Measurements from ENCODE around the gene CYP27A1. TPM values are rescaled to one million over a fixed set of nuclear protein-coding genes. Genes with fewer than 3 reads are reported as not detected.

The CYP27A1 gene
- total and polyA plus RNA-seq, 3 donors from 2014 or later, result 30.2 to 62.8 (median 37.2) TPM

DNA sequence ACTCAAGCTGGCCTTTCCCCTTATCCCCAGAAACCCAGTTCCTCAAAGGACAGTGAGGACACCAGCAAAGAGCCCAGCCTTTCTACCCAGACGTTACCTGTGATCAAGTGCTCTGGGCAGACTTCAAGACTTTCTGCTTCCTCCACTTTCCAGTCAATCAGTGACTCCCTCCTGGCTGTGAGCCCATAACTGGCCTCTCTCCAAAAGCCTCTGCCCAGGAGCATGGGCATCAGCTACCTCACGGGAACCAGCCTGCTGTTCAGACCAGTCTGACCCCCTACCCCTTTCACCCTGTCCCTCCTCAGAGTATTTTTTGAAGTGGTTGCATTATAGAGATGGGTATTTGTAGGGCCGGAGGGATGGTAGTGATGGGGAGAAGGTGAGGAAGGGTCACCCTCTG lies 27.7 kb upstream of the CYP27A1 start:
- TF ChIP-seq, protein P1, sequence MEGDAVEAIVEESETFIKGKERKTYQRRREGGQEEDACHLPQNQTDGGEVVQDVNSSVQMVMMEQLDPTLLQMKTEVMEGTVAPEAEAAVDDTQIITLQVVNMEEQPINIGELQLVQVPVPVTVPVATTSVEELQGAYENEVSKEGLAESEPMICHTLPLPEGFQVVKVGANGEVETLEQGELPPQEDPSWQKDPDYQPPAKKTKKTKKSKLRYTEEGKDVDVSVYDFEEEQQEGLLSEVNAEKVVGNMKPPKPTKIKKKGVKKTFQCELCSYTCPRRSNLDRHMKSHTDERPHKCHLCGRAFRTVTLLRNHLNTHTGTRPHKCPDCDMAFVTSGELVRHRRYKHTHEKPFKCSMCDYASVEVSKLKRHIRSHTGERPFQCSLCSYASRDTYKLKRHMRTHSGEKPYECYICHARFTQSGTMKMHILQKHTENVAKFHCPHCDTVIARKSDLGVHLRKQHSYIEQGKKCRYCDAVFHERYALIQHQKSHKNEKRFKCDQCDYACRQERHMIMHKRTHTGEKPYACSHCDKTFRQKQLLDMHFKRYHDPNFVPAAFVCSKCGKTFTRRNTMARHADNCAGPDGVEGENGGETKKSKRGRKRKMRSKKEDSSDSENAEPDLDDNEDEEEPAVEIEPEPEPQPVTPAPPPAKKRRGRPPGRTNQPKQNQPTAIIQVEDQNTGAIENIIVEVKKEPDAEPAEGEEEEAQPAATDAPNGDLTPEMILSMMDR (IDR thresholded peaks at IDR 0.05), result no peak
- TF ChIP-seq POLR2A (IDR thresholded peaks at IDR 0.05), result no peak
- no peak overlapping the region for H3K27ac ChIP-seq
- WGBS, 2 donors, result 62 to 89% methylated on average over 3 of the region's 3 CpGs
- no peaks in the 10 kb centered on the region for H3K4me1 ChIP-seq
- no peaks in the 10 kb centered on the region for H3K9me3 ChIP-seq
- H3K36me3 ChIP-seq (ENCODE audit: low read depth, missing control alignments), result no peaks in the 10 kb centered on the region
- DNase-seq, result no peak
- H3K4me3 ChIP-seq, result no peak overlapping the region
- intact Hi-C loops (cut with DNase I; ENCODE audit: low total_unique reads), result no loop called here
- no peaks in the 10 kb centered on the region for H3K27me3 ChIP-seq

DNA sequence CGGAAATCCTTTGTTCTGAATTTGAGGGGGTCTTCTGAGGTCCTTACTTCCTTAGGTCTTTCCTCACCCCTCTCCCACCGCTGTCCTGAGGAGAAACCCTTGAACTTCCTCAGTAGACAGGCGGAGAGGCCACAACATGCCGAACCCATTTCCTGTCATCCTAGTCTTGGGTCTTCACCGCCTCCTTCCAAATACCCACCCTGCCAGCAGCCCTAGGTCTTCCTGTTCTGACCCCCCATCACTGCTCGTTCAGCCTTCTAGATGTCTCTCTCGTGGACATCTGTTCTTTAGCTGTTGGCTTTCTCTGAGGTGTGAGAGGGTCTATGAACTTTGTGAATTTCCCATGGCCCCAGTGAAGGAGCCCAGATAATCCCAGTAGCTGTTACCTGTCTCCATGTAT lies 27.2 kb upstream of the CYP27A1 start:
- 84 to 98% methylated on average over 7 of the region's 7 CpGs for WGBS, 2 donors
- Histone ChIP-seq H3K4me3 (no peak overlapping the region), H3K27ac (no peak overlapping the region), H3K27me3 (no peaks in the 10 kb centered on the region), H3K36me3 (ENCODE audit: low read depth, missing control alignments) (no peaks in the 10 kb centered on the region), H3K9me3 (no peaks in the 10 kb centered on the region), H3K4me1 (no peaks in the 10 kb centered on the region)
- intact Hi-C loops (cut with DNase I; ENCODE audit: low total_unique reads), result no loop called here
- TF ChIP-seq, protein P1 (IDR thresholded peaks at IDR 0.05), result no peak
- TF ChIP-seq POLR2A (IDR thresholded peaks at IDR 0.05), result no peak
- DNase-seq, result no peak

DNA sequence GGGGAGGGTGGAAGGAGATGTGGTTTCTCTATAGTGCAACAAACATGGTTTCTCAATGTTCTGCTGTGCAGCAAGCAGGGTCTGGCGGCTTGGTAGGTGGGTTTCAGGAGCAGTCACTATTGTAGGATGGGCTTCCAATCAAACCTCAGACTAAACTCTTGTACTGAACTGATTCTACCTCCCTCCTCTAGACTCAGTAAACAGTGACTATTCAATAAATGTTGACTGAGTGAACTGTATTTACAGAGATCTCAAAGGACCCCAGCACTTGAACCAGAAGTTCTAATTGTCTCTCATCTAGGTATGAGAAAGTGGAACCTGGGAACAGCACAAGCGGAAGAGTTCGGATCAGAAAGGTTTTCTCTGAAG lies 26.8 kb upstream of the CYP27A1 start:
- 82 to 96% methylated on average over 2 to 3 of the region's 3 CpGs for WGBS, 2 donors
- no peaks in the 10 kb centered on the region for H3K36me3 ChIP-seq (ENCODE audit: low read depth, missing control alignments)
- TF ChIP-seq, protein P1 (IDR thresholded peaks at IDR 0.05), result no peak
- TF ChIP-seq POLR2A (IDR thresholded peaks at IDR 0.05), result no peak

DNA sequence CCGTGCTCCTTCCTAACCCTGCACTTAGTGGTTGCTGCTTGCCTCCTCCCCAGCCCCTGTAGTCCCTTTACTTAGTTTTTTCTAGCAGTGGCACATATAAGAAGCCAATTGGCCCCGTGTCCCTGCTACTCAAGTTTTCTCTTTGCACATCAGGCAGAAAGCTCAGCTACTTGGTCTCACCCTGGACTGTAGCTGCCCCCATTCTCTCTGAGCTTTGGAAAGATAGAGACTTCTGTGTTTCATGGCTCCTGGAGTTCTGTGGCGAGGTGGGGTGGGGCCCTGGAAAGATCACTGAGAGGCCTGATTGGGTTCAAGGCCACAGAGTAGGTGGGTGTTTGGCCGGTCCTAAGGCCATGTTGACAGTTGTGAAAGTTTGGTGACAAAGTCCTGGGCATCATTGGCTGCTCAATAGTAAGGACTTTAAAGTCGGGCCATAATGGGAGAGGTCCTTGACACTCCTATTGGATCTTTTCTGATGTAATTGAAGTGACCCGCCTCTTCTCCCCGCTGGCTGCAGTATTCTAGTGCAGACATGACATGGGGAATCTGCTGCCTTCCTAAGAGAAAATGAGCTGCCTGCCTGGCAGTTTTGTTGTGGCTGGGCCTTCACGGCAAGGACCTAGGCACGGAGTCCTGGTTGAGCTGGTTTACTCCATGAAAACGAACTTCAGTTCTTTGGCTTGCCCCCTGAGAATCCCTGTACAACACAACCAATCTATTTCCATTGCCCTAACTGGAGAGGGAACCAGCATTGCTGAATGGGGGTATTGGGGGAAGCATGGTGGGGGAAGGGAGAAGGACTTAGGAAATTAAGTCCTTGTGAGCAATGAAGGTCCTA lies 26.2 kb upstream of the CYP27A1 start:
- no peak for DNase-seq
- Histone ChIP-seq H3K4me1 (no peaks in the 10 kb centered on the region), H3K4me3 (no peak overlapping the region), H3K27me3 (no peaks in the 10 kb centered on the region), H3K9me3 (no peaks in the 10 kb centered on the region), H3K36me3 (ENCODE audit: low read depth, missing control alignments) (no peaks in the 10 kb centered on the region), H3K27ac (no peak overlapping the region)
- TF ChIP-seq POLR2A (IDR thresholded peaks at IDR 0.05), result no peak
- TF ChIP-seq, protein P1 (IDR thresholded peaks at IDR 0.05), result no peak
- intact Hi-C loops (cut with DNase I; ENCODE audit: low total_unique reads), result no loop called here
- WGBS, 2 donors, result 89 to 91% methylated on average over 10 of the region's 10 CpGs

More for the DNA sequence above, 26.8 kb upstream of the CYP27A1 start:
- Histone ChIP-seq H3K27me3 (no peaks in the 10 kb centered on the region), H3K4me1 (no peaks in the 10 kb centered on the region), H3K4me3 (no peak overlapping the region), H3K27ac (no peak overlapping the region), H3K9me3 (no peaks in the 10 kb centered on the region)
- DNase-seq, result no peak
- intact Hi-C loops (cut with DNase I; ENCODE audit: low total_unique reads), result no loop called here
